GM12875 (cell line): ENCODE data around the gene SDK1.

Source experiments
- H3K4me3 ChIP-seq: one replicate; pipeline ENCODE4 v1.5.1; 2011; ENCODE audit warnings: low read depth, low read length, control low read depth
- TF ChIP-seq, protein P1 (sequence below): IDR thresholded peaks from 2 replicates; pipeline ENCODE4 v1.5.1; 2011; ENCODE audit warnings: low read depth, mild to moderate bottlenecking, control low read depth, inconsistent platforms, low read length, moderate library complexity, borderline replicate concordance; ENCODE audit not compliant: insufficient read depth

Gene SDK1

DNA sequence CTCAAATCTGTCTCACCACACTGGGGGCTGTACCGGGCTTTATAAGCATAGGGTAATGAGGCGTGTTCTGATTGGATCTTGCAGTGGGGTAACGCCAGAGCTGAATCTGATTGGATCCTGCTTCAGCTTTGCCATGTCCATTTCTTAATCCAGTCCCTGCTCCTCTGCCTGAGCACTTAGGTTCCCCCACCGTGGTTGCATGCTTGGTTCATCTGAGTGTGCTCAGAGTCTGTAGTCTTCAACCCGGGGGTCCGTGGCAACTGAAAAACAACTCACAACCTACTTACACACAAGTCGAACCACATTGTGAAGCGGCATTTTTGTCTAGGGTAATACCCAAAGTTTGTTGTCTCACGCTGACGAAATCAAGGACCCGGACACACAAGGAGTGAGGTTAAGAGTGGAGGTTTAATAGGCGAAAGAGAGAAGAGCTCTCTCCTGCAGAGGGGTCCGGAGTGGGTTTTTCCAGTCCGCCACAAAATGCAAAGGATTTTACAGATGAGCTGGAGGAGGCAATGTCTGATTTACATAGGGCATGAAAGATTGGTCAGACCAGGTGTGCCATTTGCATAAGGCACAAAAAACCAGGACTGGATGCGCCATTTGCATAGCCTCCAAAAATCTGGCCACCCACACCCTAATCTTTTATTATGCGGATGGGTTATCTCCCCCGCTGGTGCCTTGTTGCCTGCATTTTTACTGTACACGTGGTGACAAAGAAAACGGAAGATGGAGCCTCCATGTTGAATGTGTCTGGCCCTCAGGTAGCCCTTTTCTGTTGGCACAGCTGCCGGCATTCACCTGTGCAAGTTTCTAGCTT is 739.3 kb downstream of the SDK1 start:
- H3K4me3 ChIP-seq = no peak overlapping the region
- TF ChIP-seq, protein P1, sequence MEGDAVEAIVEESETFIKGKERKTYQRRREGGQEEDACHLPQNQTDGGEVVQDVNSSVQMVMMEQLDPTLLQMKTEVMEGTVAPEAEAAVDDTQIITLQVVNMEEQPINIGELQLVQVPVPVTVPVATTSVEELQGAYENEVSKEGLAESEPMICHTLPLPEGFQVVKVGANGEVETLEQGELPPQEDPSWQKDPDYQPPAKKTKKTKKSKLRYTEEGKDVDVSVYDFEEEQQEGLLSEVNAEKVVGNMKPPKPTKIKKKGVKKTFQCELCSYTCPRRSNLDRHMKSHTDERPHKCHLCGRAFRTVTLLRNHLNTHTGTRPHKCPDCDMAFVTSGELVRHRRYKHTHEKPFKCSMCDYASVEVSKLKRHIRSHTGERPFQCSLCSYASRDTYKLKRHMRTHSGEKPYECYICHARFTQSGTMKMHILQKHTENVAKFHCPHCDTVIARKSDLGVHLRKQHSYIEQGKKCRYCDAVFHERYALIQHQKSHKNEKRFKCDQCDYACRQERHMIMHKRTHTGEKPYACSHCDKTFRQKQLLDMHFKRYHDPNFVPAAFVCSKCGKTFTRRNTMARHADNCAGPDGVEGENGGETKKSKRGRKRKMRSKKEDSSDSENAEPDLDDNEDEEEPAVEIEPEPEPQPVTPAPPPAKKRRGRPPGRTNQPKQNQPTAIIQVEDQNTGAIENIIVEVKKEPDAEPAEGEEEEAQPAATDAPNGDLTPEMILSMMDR = no peak

DNA sequence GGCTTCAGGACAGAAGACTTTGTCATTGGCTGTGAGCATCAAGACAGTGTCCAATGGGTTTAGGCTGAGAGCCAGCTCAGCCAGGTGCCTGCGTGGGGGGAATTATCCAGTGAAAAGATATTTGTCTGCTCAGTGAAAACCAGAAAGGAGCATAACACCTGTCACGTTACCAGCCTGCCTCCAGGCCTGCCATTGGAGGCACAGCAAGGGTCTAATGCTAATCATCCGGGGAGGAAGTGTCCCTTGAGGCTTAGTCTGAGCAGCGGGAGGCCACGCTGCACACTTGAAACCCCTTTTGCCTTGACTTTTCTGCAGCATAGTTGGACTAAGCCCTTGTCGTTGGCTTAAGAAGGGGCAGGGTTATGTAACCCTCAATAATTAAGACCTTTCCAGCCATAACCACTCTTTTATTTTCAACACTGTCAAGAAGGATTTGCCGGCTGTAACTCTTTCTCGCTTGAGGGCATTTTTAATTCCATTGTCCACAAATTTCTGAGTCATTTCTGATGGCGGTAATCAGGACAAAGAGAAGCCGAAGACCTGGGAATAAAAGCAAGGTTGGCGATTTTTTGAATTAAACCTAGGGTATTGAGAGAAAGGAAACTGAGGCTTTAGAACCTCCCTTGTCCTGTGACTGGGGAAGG is 741.5 kb downstream of the SDK1 start:
- no peak overlapping the region for H3K4me3 ChIP-seq
- TF ChIP-seq, protein P1 = no peak

DNA sequence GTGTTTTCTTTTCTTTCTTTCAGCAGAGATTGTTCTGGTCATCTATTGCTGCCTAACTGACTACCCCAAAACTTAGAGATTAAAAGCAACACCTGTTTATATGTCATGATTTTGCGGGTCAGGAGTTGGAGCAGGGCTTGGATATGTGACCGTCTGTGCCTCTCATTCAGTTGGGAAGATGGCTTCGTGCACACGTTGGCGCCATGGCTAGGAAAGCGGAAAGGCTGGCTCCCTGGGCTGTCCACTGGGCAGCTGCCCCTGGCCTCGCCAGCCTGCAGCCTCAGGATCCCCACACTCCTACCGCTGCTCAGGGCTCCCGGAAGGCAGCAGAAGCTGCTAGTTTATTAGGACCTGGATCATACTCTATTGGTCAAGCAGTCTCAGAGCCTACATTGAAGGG is 742.9 kb downstream of the SDK1 start:
- TF ChIP-seq, protein P1 = no peak
- H3K4me3 ChIP-seq = no peak overlapping the region

DNA sequence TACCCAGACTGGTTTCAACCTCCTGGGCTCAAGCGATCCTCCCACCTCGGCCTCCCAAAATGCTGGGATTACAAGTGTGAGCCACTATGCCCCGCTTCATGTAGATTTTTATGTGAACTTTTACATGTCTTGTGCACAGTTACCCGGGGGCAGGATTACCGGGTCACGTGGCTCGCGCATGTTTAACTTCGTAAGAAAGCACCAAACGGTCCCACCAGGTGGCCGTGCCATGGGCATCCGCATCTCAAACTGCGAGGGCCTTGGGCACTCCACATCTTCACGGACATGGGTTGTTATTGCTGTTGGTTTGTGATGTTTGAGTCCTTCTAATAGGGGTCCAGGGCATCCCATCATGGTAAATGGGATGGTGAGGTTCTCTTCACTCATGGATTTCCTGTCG is 744.4 kb downstream of the SDK1 start:
- no peak overlapping the region for H3K4me3 ChIP-seq
- TF ChIP-seq, protein P1 = no peak

DNA sequence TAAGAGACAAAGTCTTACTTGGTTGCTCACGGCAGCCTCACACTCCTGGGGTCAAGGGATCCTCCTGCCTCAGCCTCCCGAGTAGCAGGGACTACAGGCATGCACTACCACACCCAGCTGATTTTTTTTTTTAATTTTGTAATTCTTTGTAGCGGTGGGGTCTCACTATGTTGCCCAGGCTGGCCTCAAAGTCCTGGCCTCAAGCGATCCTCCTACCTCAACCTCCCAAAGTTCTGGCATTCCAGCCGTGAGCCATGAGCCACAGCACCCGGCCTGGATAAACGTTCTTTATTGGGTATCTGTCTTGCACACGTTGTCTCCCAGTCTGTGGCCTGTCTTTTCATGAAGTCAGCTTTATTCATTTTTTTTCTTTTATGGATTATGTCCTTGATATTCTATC is 744.9 kb downstream of the SDK1 start:
- no peak overlapping the region for H3K4me3 ChIP-seq
- TF ChIP-seq, protein P1 = no peak

DNA sequence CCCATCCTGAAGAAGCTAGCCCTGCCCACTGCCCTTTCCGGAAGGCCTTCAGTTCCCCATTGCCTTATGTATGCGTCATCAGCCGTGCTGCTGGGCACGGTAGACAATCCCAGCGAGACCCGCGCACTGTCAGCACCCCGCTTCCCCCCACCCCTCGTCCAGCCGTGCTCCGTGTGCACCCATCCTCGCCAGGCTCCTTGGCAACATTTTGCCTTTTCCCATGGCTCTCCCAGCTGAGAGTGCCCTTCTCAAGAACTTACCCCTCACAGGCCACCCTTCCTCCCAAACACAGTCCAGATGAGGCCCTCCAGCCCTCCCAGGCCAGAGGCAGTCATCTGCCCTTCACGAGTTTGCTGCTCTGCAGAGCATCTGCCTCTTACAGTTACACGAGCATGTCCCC is 747.3 kb downstream of the SDK1 start:
- TF ChIP-seq, protein P1 = no peak
- no peak overlapping the region for H3K4me3 ChIP-seq

DNA sequence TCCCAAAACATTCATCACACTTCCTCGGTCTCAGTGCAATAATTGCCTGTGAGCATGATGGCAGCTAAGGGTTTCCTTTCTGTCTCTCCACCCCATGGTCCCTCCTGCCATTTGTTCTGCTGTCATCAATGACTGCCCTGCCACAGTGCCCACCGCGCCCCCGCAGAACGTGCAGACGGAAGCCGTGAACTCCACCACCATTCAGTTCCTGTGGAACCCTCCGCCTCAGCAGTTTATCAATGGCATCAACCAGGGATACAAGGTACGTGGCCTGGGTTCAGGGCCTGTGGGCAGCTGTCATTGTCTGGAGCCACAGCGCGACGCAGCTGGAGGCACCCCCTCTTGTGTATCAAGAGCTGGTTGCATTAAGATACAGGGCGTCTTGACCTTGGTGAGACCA is 748.1 kb downstream of the SDK1 start:
- TF ChIP-seq, protein P1 = no peak
- no peak overlapping the region for H3K4me3 ChIP-seq
